Pancreas (tissue), 10 donors: ENCODE results near the gene HOXC12. TPM values are rescaled to one million over a fixed set of nuclear protein-coding genes. Genes with fewer than 3 reads are reported as not detected.

ENCODE experiments used
- ATAC-seq, 4 donors: fragments of 200-7000 bp; cut with Tn5 transposase; one replicate each; pipeline versions ENCODE4 v1.8.0 to v1.9.1; 2020; ENCODE audit warnings: mild to moderate bottlenecking in 4 of 4, moderate library complexity in 4 of 4
- DNase-seq, 6 donors: peaks; one replicate each; pipeline ENCODE4 v3.0.0-alpha.2; 2020
- FAIRE-seq: peaks from 2 replicates; lab custom pipeline; 2012; peaks lifted over from hg19 to GRCh38; lab: Jason Lieb, UNC
- H3K27ac ChIP-seq, 4 donors: fragments of 200-600 bp; sonication (generic); 1 replicate in 3 of 4; 2 replicates in 1 of 4; pipeline versions ENCODE4 v1.5.0 to v1.8.0; 2020
- H3K27me3 ChIP-seq, 4 donors: fragments of 200-600 bp; one replicate each; pipeline ENCODE4 v1.8.0; 2021
- H3K36me3 ChIP-seq, 3 donors: fragments of 200-600 bp; sonication (generic) in 1 of 3; one replicate each; pipeline versions ENCODE4 v1.5.0 to v1.8.0; 2020 to 2021
- H3K4me1 ChIP-seq, 3 donors: fragments of 200-600 bp; one replicate each; pipeline ENCODE4 v1.8.0; 2021
- H3K4me3 ChIP-seq, 4 donors: fragments of 200-600 bp; sonication (generic) in 2 of 4; one replicate each; pipeline versions ENCODE4 v1.5.0 to v1.8.0; 2020 to 2021
- H3K9me3 ChIP-seq, 4 donors: fragments of 200-600 bp; one replicate each; pipeline ENCODE4 v1.8.0; 2021
- CTCF ChIP-seq, 4 donors: fragments of 200-600 bp; sonication (generic) in 3 of 4; IDR thresholded peaks; one replicate each; pipeline versions ENCODE4 v1.5.0 to v1.8.0; 2021; ENCODE audit warnings: antibody characterized with exemption in 4 of 4
- WGBS, 2 donors: extraction: QIAGEN DNeasy Blood & Tissue Kit; methylation state at CpG; one replicate each; pipeline ENCODE4 v1.1.7; 2013; 5-methylcytosine and 5-hydroxymethylcytosine counted together
- intact Hi-C, 3 donors: fragments of 100-400 bp; cut with DNase I; formaldehyde crosslinking; loops; one replicate each; pipeline versions ENCODE4 v1.11.1 to v1.14.2; 2022
- polyA plus RNA-seq, 2 donors: library from polyadenylated mRNA; stranded (reverse); fragments of 200-250 nt; gene quantifications; one replicate each; pipeline ENCODE4 v1.2.3, GENCODE V29; 2013
- total RNA-seq, 6 donors: library from RNA; stranded (reverse); fragmentation: NEBNext Ultra II Directional in 4 of 6; extraction: Animal tissue kit (Norgen Biotek cat#: 25700) in 4 of 6; gene quantifications; one replicate each; pipeline versions ENCODE4 v1.2.1 to v1.2.4, GENCODE V29; 2021 to 2023
- donor health status: healthy with polysubstance abuse.
- donor health status: DM: no; HTN: no; CAD: no; lungs with moderate emphysema.
- donor health status: DM: no; HTN: no; CAD: no.
- donor health status: control.
- donor health status: control.
- donor health status: Bipolar disorder and iron deficiency.
- donor health status: DM: yes; HTN: yes; CAD: no.
- donor health status: DM: no; HTN: no; CAD: no.
- donor health status: DM: no; HTN: no; CAD: no.
- donor health status: DM: yes; HTN: yes; CAD: no.

The HOXC12 gene
- total and polyA plus RNA-seq, 8 donors, result not detected

DNA sequence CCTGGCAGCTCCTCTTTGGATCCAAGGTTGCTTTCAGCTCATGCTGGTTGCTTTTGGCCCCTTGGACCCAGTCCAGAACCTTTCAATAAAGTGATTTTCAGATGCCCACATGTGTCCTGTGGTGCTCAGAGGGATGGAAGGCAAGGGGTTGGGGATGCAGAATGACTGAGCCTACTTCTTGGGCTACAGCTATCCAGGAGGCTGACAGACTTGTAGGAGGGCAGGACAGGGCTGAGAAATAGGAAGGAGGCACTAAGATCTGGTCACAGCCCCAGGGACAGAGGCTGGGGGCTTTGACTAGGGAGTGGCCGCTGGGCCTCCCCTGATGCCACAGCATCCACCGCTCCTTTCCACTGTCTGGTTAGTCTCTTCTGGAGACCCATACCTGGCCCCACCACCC, 17.0 kb downstream of the HOXC12 start:
- H3K27ac ChIP-seq, result no peak overlapping the region
- H3K9me3 ChIP-seq, result no peaks in the 10 kb centered on the region
- 30 to 46% methylated on average over 2 of the region's 2 CpGs for WGBS, 2 donors
- FAIRE-seq, result no peak
- TF ChIP-seq CTCF (IDR thresholded peaks at IDR 0.05), result no peak
- H3K4me3 ChIP-seq, result no peak overlapping the region
- peaks cover 3 to 9% (median 6%) of the 10 kb centered on the region in 3 donors for H3K4me1 ChIP-seq
- DNase-seq, result peak in 1 of 6 donors; percentile 19
- peaks cover 3 to 56% (median 12%) of the 10 kb centered on the region in 4 donors for H3K27me3 ChIP-seq
- no peaks in the 10 kb centered on the region for H3K36me3 ChIP-seq
- ATAC-seq, result no peak
- intact Hi-C loops, result no loop called here

GRCh38 chr12:53972152-53972702, 17.5 kb downstream of the HOXC12 start:
- H3K4me3 ChIP-seq, result no peak overlapping the region
- intact Hi-C loops, result no loop called here
- H3K27me3 ChIP-seq, result peaks cover 3 to 56% (median 12%) of the 10 kb centered on the region in 4 donors
- no peaks in the 10 kb centered on the region for H3K36me3 ChIP-seq
- 24 to 28% methylated on average over 9 of the region's 9 CpGs for WGBS, 2 donors
- FAIRE-seq (no peak), ATAC-seq (no peak), DNase-seq (peak in 1 of 6 donors; percentile 24)
- H3K27ac ChIP-seq, result no peak overlapping the region
- H3K4me1 ChIP-seq, result peaks cover 3 to 9% (median 6%) of the 10 kb centered on the region in 3 donors
- H3K9me3 ChIP-seq, result no peaks in the 10 kb centered on the region
- no peak for TF ChIP-seq CTCF (IDR thresholded peaks at IDR 0.05)

GRCh38 chr12:53972722-53973235, 18.1 kb downstream of the HOXC12 start, which contains the start of gene HOXC11:
TSS of gene HOXC11 (plus strand) at chr12:53973126. CDS start at chr12:53973242, 116 bp downstream.
- FAIRE-seq (no peak), DNase-seq (no peak), ATAC-seq (no peak)
- H3K4me1 ChIP-seq, result peaks cover 3 to 9% (median 6%) of the 10 kb centered on the region in 3 donors
- H3K9me3 ChIP-seq, result no peaks in the 10 kb centered on the region
- 7% methylated on average over 20 to 21 of the region's 21 CpGs for WGBS, 2 donors
- H3K27me3 ChIP-seq, result peaks cover 3 to 62% (median 13%) of the 10 kb centered on the region in 4 donors
- intact Hi-C loops, result no loop called here
- H3K36me3 ChIP-seq, result no peaks in the 10 kb centered on the region
- no peak for TF ChIP-seq CTCF (IDR thresholded peaks at IDR 0.05)
- peak within 1 kb of the TSS in 2 of 4 donors; percentile 27 to 47 for H3K4me3 ChIP-seq
- H3K27ac ChIP-seq, result no peak within 1 kb of the TSS

DNA sequence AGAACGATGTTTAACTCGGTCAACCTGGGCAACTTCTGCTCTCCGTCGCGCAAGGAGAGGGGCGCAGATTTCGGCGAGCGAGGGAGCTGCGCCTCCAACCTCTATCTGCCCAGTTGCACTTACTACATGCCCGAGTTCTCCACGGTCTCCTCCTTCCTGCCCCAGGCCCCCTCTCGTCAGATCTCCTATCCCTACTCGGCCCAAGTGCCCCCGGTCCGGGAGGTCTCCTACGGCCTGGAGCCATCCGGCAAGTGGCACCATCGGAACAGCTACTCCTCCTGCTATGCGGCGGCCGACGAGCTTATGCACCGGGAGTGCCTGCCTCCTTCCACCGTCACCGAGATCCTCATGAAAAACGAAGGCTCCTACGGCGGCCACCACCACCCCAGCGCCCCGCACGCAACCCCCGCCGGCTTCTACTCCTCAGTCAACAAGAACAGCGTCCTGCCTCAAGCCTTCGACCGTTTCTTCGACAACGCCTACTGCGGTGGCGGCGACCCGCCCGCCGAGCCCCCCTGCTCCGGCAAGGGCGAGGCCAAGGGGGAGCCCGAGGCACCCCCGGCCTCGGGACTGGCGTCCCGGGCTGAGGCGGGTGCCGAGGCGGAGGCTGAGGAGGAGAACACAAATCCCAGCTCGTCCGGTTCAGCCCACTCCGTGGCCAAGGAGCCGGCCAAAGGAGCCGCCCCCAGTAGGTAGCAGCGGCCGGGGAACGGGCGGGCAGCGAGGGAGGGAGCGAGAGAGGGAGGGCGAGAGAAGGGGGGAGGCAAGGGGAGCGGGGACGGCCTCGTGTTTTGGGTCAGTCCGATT, 18.7 kb downstream of the HOXC12 start:
- H3K27me3 ChIP-seq, result peaks cover 3 to 65% (median 14%) of the 10 kb centered on the region in 4 donors
- H3K4me3 ChIP-seq, result peak overlapping the region in 2 of 4 donors; percentile 27 to 47
- no peak for FAIRE-seq
- TF ChIP-seq CTCF (IDR thresholded peaks at IDR 0.05), result no peak
- H3K36me3 ChIP-seq, result no peaks in the 10 kb centered on the region
- ATAC-seq, result peak; percentile 30 to 53 (median 37)
- peak in 1 of 6 donors; percentile 69 for DNase-seq
- 4 to 5% methylated on average over 65 to 71 of the region's 71 CpGs for WGBS, 2 donors
- no peaks in the 10 kb centered on the region for H3K9me3 ChIP-seq
- intact Hi-C loops, result no loop called here
- peaks cover 3 to 9% (median 6%) of the 10 kb centered on the region in 3 donors for H3K4me1 ChIP-seq
- H3K27ac ChIP-seq, result no peak overlapping the region
